ENCODE measurements around the gene CALD1.

Gene CALD1

DNA sequence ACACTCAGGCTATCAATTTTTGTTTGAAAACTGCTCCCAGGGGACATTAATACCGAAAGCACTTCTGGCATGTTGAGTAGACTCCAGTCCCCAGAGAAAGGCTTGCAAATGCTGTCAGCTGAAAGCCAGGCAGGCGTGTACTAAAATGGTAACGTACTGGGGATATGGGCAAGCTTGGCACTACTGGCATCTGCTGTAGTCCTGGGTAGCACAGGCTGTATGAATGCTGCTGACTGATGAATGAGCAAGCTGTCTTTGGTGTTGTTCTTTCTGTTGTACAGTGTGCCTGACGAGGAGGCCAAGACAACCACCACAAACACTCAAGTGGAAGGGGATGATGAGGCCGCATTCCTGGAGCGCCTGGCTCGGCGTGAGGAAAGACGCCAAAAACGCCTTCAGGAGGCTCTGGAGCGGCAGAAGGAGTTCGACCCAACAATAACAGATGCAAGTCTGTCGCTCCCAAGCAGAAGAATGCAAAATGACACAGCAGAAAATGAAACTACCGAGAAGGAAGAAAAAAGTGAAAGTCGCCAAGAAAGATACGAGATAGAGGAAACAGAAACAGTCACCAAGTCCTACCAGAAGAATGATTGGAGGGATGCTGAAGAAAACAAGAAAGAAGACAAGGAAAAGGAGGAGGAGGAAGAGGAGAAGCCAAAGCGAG lies 153.4 kb downstream of the CALD1 start:
- no peak for FAIRE-seq

DNA sequence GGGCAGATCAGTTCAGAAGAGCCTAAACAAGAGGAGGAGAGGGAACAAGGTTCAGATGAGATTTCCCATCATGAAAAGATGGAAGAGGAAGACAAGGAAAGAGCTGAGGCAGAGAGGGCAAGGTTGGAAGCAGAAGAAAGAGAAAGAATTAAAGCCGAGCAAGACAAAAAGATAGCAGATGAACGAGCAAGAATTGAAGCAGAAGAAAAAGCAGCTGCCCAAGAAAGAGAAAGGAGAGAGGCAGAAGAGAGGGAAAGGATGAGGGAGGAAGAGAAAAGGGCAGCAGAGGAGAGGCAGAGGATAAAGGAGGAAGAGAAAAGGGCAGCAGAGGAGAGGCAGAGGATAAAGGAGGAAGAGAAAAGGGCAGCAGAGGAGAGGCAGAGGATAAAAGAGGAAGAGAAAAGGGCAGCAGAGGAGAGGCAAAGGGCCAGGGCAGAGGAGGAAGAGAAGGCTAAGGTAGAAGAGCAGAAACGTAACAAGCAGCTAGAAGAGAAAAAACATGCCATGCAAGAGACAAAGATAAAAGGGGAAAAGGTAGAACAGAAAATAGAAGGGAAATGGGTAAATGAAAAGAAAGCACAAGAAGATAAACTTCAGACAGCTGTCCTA lies 154.1 kb downstream of the CALD1 start:
- FAIRE-seq: no peak

DNA sequence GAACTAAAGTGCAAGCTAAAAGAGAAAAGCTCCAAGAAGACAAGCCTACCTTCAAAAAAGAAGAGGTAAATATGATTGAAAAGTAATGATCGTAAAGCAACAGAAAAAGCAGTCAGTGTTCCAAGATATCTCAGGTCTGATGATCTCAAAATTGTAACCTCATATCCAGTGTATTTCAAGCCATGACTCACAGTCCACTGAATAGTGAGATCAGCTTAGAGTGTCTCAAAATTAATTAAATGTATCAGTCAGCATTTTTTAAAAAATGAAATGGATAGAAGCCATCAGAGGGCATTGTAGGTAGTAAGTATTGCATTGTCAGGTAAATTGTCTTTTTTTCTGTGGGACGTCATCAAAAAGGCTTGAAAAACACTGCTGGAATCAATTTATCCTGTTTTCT lies 156.3 kb downstream of the CALD1 start:
- no peak for FAIRE-seq

DNA sequence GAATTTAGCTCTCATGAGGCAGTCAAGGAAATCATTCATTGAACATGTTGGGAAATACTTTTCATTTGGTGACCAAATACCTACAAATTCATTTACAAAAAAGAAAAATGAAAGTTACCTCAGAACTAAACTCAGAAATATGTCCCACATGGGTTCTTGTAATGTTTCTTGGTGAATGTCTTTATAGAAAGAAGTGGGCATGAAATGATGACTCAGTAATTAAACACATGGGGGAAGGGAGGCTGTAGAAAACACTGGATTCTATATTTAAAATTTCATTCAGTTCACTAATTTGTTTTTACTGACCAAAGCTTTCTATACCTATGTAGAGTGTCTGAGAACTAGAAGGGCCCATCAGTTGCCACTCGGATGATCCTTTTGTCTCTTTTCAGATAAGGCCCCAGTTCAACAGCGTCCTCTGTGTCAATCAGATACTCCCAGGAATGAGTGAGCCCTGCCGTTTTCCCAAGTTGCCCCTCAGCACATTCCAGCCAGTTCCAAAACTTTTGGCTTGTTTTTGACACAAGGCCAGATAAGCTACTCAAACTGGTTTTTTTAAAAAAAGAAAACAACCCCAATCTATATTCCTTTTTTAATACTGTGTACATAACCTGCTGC lies 157.6 kb downstream of the CALD1 start:
- no peak for FAIRE-seq

DNA sequence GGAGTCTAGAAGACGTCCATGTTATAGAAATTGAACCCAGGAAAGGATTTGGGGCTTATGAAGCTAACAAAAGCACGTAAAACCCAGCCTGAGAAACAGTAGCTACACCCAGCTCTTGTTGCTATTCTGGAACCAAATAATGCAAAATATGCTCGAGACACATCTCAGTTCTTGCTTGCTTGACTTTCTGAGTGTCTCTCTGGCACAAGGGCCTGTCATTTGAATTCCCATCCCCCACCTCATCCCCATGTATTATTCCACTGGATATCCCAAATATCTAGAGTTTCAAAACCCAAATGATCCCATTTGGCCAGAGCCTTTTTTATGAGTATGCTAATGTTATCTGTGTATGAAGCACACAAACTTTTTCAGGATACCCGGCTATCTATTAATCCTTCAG lies 158.7 kb downstream of the CALD1 start:
- FAIRE-seq: no peak

DNA sequence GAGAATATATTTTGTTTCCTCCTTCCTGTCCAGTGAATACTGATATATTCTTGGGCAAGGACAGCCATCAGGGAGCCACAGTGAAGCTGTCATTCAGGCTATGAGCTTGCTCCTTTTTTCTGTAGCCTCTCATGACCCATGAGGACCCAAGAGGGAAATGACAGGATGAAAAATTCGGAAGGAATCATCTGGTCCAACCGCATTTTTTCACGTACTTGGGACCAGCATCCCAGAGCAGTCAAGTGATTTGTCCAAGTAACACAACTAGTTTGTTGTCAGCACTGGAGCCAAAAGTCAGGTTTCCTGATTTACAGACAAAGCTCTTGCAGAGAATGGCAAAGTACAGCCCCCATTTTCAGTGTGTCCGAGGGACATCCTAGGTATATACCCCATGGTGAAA lies 159.7 kb downstream of the CALD1 start:
- no peak for FAIRE-seq

DNA sequence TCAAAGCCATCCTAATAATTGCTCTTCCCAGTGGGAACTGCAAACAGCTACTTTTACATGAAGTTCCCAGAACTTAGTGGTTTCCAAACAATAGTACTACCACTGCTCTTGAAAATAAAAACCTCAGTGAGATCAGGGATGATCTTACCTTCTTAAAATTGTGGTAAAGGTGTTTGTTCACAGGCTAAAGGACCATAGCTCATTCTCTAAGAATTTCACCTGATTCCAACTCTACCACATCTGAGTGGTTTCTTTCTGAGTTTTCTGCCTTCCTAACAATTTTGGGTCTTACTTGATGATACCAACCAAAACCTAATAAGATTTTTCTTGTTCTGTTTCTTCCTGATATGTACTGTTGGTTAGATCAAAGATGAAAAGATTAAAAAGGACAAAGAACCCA lies 161.3 kb downstream of the CALD1 start:
- no peak for FAIRE-seq

DNA sequence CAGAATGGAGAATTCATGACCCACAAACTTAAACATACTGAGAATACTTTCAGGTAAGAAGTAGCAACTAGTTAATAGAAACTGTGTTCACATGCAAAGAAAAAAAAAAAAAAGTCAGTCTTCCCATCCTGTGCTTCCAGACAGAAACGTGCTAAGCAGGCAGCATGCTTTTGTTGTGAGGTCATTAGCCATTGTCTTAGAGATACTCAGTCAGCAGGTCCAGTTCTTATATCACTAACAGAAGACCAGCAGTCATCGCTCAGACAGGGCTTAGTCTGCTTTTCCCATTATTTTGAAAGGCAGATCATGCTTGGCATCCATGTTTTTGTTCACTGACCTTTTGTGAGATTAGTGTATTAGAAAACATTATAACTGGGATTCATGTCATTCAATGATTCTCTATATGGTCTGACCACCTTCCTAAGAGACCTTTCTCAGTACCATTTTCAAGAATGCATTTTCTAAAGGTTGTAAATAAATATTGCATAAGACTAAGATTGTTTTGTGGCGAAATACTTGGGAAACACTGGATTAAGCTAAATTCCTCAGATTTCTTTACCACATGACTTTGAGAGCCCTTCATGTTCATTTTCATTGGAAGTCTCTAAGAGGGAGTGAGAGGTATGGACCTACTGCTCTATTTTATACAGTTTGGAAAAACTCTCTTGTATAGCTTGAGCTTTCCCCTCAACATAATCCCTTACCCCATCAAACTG lies 161.9 kb downstream of the CALD1 start:
- no peak for FAIRE-seq

DNA sequence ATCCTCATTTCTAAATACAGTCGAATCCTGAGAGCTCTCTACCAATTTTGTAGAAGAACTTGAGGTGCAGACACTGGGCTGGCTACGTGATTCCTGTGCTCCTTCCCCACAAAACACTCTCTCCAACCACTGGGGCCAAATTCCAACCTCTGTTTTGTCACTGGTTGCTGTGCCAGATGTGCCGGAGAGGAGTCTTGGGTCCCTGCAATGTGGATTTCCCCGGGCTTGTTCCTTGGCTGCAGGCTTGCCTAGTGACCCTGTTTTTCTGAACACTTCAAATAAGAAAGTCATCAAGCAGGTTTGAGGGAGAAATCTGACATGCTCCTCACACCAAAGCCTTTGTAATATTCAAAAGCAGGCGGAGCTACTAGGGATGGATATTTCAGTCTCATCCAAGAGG lies 162.5 kb downstream of the CALD1 start:
- FAIRE-seq: no peak

DNA sequence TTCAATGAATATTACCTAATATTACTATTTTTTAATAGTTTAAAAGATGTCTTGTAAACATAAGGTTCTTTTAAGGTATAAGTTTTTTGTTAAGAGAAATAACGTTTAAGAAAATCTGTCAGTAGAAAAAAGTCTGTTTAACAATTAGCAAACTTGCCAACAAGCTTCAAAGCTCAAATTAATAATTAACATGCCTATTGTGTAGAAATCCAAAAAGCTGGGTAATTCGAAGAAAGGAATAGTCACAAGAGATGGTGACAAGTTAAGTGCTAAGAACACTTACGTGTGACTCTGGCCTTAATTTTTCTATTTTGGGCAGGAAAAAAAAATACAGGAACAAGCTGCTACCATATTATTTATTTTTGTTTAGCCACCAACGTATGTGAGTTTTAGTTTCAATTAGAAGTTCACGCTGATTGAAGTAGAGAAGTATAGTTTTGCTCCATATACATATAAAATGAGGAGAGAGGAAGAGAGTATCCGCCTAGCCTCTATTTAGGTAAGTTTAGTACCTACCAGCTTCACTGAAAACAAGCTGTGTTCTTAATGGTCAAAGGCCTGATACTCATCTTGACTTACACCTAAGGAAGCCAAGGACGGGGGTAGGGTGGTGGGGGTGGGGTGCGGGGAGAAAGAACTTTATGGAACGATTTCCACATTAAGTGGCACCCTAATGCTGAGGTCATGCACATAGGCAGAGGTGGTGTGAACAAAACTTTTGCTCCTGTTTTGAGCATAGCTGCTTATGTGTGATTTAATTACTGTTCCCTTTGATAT lies 163.4 kb downstream of the CALD1 start:
- FAIRE-seq: no peak

DNA sequence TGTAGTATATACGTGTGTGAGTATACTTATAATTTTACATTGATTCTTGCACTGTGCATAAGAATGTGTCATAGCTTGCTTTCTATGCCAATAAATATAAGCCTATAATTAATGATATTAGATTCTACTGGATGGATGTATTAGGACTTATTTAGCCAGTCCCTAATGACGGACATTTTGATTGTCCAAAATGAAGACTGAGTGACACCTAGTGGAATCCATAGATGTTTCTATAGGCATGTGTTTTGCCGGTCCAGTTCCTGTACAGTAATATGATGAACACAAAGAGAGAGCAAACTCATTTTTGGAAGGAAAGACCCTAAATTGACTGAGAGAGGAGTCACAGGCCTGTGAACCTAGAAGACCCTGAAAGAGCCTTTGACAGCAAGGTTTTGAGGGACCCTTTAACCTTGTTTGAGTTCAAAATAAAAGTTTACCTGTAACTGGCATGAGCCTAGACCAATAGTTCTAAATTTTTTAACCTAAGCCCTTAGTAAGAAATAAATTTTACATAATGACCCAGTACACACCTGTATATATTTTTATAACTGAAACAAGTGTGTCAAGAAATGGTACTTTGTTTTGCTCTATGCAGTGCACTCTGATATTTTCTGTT lies 164.5 kb downstream of the CALD1 start:
- FAIRE-seq: no peak

DNA sequence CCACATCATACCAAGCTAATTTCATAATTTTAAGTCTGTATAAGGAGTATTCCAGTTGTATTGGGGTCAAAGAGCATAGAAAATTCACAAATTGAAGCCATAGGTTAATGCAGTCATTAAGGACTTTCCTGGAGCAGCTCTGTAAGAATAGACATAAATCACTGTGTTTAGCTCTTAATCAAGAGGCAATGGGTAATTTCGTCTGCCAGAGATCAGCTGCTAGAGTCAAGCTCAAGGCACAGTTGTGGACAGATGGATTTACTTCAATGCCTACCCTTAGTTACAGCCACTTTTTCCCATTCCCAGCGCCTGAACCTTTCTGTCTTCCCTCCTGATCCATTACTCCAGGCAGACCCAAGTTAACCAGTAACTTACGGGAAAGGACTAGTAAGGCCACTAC lies 166.3 kb downstream of the CALD1 start:
- FAIRE-seq: no peak

DNA sequence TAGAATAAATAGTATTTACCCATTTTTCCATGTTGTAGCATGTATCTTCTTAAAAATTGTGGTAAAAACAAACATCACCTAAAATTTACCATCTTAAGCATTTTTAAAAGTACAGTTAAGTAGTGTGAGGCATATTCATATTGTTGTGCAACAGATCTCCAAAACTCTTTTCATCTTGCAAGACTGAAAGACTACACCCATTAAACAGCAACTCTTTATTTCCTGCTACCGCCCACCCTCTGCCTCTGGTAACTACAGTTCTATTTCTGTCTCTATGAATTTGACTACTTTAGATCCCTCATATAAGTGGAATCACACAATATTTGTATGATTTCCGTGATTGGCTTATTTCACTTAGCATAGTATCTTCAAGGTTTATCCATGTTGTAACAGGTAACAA lies 166.8 kb downstream of the CALD1 start:
- no peak for FAIRE-seq

DNA sequence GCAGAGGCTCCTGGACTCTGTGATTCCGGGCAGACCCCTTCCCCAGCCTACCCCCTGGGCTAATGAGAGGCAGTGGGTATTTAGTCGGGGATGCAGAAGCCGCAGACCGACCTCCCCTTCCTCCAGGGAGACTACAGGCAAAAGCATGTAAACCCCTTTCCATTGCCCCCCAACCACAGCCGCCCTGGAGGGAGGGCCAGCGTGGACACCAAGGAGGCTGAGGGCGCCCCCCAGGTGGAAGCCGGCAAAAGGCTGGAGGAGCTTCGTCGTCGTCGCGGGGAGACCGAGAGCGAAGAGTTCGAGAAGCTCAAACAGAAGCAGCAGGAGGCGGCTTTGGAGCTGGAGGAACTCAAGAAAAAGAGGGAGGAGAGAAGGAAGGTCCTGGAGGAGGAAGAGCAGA lies 167.9 kb downstream of the CALD1 start:
- no peak for FAIRE-seq

DNA sequence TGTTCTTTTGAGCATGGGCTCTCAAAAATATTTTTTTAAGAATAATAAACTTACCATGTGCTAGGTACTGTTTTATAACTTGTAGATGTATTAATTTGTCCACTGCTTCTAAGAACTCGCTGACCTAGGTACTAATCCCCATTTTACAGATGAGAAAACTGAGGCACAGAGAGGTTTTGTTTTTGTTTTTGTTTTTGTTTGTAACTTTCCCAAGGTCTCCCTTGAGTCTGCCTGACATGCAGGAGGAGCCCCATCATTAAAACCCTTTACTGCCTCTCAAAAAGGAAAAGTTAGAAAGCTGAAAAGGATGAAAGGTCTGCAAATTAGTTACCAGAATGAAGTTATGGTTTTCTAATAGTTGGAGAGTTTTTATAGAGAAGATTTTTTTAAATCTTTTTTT lies 168.4 kb downstream of the CALD1 start:
- FAIRE-seq: no peak

DNA sequence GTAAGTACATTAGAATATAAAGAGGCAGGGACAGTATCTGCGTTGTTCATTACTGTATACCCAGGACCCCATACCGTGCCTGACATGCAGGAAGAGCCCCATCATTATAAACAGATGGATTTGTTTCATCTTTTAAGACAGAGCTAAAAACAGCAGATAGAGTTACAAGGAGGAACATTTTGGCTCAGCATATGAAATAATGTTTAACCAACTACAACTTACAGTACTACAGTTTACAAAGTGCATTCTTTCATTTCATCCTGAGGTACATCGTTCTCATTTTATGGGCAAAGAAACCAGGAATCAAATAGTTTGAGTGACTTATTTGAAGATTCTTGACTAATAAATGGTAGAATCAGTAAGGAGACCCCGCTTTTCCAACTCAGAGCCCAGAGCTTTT lies 168.8 kb downstream of the CALD1 start:
- no peak for FAIRE-seq

DNA sequence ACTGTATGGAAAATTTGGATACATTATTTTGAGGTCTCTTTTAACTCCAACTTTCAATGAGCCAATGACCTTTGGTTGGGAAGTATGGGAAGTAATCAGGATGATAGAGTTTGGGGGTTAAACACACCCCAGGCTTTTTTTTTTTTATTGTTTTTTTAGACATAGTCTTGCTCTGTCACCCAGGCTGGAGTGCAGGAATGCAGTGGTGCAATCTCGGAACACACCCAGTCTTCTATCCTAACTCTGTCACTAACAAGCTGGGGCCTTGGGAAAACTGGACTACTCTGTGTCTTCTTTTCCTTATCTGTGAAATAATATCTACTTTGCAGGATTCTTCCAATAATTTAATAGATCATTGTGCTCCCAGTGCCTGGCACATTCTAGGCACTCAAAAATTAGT lies 169.3 kb downstream of the CALD1 start:
- FAIRE-seq: no peak

DNA sequence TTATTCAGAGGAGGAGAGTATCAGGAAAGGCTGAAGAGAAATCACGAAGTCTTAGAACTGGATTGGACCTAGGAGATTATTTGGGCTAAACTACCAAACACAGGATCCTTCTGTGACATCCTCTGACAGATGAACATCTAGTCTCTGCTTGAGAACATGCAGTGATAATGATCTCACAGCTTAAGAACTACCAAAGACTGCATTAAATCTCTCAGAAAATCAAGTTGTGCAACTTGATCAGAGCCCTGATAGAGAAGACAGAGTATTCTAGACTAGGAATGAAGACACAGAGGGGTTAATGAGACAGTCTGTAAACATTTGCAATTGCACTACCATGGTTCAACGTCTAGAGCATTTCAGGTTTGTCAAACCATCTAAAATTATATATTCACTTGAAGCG lies 169.7 kb downstream of the CALD1 start:
- no peak for FAIRE-seq

DNA sequence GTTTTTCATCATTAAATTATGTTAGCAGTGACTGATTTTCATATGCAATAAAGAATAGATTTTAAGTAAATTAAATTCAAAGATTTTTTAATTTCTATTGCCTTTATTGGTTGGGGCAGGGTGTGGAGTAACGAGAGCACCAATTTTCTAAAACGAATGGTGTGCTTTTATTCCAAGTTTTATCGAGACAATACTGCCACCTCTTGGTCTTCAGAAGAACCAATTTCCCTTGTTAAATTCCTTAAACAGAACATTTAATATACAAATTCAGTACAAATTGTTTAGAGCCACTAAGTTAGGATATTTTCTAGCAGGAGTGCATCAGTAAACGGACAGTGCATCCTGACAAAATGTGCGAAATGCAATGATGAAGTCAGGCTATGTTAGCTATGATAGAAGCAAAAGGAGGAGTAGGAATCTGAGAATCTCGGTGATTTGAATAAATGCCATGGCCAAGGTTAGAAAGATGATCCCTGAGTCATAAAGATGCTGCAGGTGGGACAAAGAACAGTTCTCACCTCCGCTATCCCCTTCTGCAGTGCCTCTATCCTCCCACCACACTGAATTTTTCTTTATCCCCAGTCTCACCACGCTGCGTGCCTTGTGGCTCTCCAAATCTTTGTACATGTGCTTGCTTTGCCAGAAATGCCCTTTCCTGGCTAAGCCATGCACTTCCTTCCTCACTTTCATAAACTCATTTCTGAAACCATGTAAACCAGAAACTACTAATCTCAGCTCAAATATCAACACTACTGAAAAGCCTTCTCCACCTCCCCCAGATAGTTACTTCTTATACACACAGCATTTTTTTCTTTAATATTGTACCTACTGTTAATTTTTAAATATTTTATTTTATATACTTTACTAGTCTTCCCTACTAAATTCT lies 175.0 kb downstream of the CALD1 start:
- peak; percentile 79 for FAIRE-seq

DNA sequence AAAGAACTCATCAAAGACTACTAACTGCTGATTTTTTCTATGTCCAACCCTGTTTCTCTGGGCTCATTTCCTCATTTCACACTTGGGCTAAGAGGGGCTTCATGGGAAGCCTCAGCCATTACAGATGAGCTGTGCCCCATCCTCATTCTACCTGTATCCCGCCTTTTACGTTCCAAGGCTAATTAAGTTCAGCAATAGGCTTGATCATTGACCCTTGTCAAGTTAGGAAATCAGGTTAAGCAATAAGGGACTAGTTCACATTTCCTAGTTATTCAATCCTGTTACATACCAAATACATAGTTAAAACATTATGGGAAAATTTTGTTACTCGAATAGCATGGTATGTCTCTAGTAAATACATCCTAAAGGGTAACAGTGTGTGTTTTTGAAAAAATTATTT lies 177.6 kb downstream of the CALD1 start:
- no peak for FAIRE-seq

DNA sequence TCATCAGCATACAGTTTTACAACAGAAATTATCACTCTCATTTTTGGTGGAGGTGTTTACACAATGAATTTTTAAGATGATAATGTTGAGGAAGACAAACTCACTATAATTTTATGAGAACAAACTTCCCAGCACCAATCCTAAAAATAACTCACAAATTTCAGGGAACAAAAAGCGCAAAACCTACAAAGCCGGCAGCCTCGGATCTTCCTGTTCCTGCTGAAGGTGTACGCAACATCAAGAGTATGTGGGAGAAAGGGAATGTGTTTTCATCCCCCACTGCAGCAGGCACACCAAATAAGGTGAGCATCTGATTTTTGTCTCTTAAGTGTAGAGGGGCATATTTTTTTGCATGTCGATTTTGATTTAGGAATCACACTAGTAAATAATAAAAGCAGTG lies 180.4 kb downstream of the CALD1 start:
- no peak for FAIRE-seq

DNA sequence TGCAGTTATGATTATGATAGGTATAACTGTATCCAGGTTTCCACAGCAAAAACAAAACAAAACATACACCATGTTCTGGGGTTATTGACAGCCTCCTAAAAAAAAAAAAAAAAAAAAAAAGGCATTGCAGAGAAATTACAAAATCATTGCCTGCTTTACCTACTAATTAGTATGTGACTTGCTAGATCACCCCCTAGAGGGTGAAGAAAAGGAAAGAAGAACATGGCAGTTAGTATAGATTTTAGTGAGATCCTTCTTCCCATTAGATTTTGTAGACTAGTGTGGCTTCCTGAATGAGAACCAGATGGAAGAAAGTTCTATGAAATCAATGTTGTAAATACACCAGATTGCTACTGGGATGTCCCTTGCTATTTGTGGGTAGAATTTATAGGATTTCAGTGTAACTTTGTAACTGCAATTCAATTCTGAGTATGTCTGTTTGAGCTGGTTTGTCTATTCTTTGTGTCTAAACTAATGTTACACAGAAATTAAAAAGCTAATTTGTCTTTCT lies 182.9 kb downstream of the CALD1 start:
- FAIRE-seq: no peak

Measured in G401.6 (cell line).